ENCODE measurements around the gene KIAA0753. TPM values are rescaled to one million over a fixed set of nuclear protein-coding genes. Genes with fewer than 3 reads are reported as not detected.

The KIAA0753 gene
- total RNA-seq, 2 donors from 2014 or later: 6.9 to 13.5 TPM

DNA sequence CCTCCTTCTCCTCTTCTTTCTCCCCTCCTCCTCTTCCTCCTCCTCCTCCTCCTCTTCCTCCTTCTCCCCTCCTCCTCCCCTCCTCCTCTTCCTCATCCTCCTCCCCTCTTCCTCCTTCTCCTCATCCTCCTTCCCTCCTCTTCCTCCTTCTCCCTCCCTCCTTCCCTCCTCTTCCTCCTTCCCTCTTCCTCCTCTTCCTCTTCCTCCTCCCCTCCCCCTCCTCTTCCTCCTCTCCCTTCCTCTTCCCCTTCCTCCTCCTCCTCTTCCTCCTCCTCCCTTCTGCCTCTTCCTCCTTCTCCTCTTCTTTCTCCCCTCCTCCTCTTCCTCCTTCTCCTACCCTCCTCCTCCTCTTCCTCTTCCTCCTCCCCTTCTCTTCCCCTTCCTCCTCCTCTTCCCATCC is 79.1 kb downstream of the KIAA0753 start:
- ATAC-seq (no peak), DNase-seq (no peak)
- H3K9me3 ChIP-seq: no peaks in the 10 kb centered on the region
- TF ChIP-seq CTCF (IDR thresholded peaks at IDR 0.05) (no peak), POLR2A (IDR thresholded peaks at IDR 0.05) (no peak)
- peaks cover 14% of the 10 kb centered on the region for H3K4me1 ChIP-seq
- H3K27me3 ChIP-seq: no peaks in the 10 kb centered on the region
- intact Hi-C loops (cut with DNase I): no loop called here
- no peak overlapping the region for H3K4me3 ChIP-seq
- no peaks in the 10 kb centered on the region for H3K36me3 ChIP-seq (replicated peaks in 1 of 2; ENCODE audit: insufficient read depth in 1 of 2, low read depth in 2 of 2)
- no peak overlapping the region for H3K27ac ChIP-seq

DNA sequence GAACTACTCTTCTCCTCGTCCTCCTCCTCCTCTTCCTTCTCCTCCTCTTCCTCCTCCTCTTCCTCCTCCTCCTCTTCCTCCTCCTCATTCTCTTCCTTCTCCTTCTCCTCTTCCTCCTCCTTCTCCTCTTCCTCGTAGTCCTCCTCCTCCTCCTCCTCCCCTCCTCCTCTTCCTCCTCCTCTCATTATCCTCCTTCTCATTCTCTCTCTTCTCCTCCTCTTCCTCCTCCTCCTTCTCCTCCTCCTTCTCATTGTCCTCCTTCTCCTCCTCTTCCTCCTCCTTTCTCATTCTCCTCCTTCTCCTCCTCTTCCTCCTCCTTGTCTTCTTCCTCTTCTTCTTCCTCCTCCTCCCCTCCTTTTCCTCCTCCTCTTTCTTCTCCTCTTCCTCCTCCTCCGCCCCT is 80.0 kb downstream of the KIAA0753 start:
- no peak for TF ChIP-seq POLR2A (IDR thresholded peaks at IDR 0.05)
- TF ChIP-seq CTCF (IDR thresholded peaks at IDR 0.05): no peak
- DNase-seq (no peak), ATAC-seq (no peak)
- Histone ChIP-seq H3K27me3 (no peaks in the 10 kb centered on the region), H3K27ac (no peak overlapping the region), H3K9me3 (no peaks in the 10 kb centered on the region), H3K4me1 (peaks cover 21% of the 10 kb centered on the region), H3K36me3 (replicated peaks in 1 of 2; ENCODE audit: insufficient read depth in 1 of 2, low read depth in 2 of 2) (no peaks in the 10 kb centered on the region), H3K4me3 (no peak overlapping the region)
- intact Hi-C loops (cut with DNase I): no loop called here
- WGBS, 2 donors: 85 to 89% methylated on average over 3 of the region's 3 CpGs

DNA sequence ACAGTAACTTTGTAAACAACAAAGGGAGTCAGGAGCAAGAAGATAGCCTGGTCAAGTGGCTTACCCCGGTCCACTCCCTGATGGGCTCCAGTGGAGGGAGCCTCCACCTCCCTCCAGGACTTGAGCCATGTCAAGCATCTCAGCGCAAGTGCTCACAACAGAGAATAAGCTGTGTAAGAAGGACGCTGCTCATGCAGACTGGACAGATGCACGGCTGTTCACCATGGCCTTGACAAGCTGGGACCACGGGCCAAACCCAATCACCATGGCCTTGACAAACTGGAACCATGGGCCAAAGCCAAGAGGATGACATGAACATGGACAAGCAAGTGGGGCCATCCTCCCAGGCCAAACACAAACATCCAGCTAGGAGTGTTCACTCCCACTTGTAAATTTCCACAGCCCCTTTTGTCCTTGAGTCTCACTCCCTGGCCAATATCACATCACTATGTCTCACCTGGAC is 80.7 kb downstream of the KIAA0753 start:
- no peaks in the 10 kb centered on the region for H3K27me3 ChIP-seq
- H3K27ac ChIP-seq: no peak overlapping the region
- no peak for ATAC-seq
- H3K36me3 ChIP-seq (replicated peaks in 1 of 2; ENCODE audit: insufficient read depth in 1 of 2, low read depth in 2 of 2): no peaks in the 10 kb centered on the region
- no peak for DNase-seq
- H3K4me3 ChIP-seq: no peak overlapping the region
- WGBS, 2 donors: 74 to 98% methylated on average over 4 to 5 of the region's 5 CpGs
- no peaks in the 10 kb centered on the region for H3K9me3 ChIP-seq
- H3K4me1 ChIP-seq: peaks cover 28% of the 10 kb centered on the region
- intact Hi-C loops (cut with DNase I): no loop called here
- TF ChIP-seq POLR2A (IDR thresholded peaks at IDR 0.05) (no peak), CTCF (IDR thresholded peaks at IDR 0.05) (no peak)

GRCh38 chr17:6558932-6559752 is 81.4 kb downstream of the KIAA0753 start:
- Histone ChIP-seq H3K27me3 (no peaks in the 10 kb centered on the region), H3K36me3 (replicated peaks in 1 of 2; ENCODE audit: insufficient read depth in 1 of 2, low read depth in 2 of 2) (no peaks in the 10 kb centered on the region), H3K9me3 (no peaks in the 10 kb centered on the region), H3K27ac (peak overlapping the region in 1 of 4 donors; percentile 5), H3K4me3 (no peak overlapping the region), H3K4me1 (peaks cover 29% of the 10 kb centered on the region)
- TF ChIP-seq CTCF (IDR thresholded peaks at IDR 0.05): no peak
- TF ChIP-seq POLR2A (IDR thresholded peaks at IDR 0.05): no peak
- ATAC-seq (no peak), DNase-seq (no peak)
- intact Hi-C loops (cut with DNase I): no loop called here
- 65 to 92% methylated on average over 6 to 11 of the region's 11 CpGs for WGBS, 2 donors

GRCh38 chr17:6558276-6558675 is 82.2 kb downstream of the KIAA0753 start:
- 91 to 100% methylated on average over 1 to 6 of the region's 6 CpGs for WGBS, 2 donors
- no peak overlapping the region for H3K4me3 ChIP-seq
- H3K27me3 ChIP-seq: no peaks in the 10 kb centered on the region
- DNase-seq: no peak
- no peak for TF ChIP-seq CTCF (IDR thresholded peaks at IDR 0.05)
- no peak overlapping the region for H3K27ac ChIP-seq
- no peak for ATAC-seq
- H3K36me3 ChIP-seq (replicated peaks in 1 of 2; ENCODE audit: insufficient read depth in 1 of 2, low read depth in 2 of 2): no peaks in the 10 kb centered on the region
- no peaks in the 10 kb centered on the region for H3K9me3 ChIP-seq
- peaks cover 29% of the 10 kb centered on the region for H3K4me1 ChIP-seq
- intact Hi-C loops (cut with DNase I): no loop called here
